Measurements from ENCODE around the gene USP40.

DNA sequence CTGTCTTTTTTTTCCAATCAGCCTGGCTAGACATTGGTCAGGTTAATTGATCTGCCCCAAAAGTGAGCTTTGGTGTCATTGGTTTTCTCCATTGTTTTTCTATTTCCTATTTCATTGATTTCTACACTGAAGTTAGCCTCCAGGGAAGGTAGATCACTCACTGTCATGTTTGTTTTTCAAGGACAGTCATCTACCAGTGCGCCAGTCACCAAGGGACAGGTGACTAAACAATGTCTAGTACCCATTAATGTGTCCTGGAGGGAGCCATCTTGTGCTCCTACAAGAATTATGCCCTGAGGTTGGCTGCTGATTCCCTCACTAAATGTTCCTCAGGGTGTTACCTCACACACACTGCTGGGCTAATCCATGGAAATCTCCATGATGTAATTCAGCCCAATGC is 17.6 kb upstream of the USP40 start:
- TF ChIP-seq, protein P1, sequence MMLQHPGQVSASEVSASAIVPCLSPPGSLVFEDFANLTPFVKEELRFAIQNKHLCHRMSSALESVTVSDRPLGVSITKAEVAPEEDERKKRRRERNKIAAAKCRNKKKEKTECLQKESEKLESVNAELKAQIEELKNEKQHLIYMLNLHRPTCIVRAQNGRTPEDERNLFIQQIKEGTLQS (IDR thresholded peaks at IDR 0.05): no peak
- TF ChIP-seq, protein P2, sequence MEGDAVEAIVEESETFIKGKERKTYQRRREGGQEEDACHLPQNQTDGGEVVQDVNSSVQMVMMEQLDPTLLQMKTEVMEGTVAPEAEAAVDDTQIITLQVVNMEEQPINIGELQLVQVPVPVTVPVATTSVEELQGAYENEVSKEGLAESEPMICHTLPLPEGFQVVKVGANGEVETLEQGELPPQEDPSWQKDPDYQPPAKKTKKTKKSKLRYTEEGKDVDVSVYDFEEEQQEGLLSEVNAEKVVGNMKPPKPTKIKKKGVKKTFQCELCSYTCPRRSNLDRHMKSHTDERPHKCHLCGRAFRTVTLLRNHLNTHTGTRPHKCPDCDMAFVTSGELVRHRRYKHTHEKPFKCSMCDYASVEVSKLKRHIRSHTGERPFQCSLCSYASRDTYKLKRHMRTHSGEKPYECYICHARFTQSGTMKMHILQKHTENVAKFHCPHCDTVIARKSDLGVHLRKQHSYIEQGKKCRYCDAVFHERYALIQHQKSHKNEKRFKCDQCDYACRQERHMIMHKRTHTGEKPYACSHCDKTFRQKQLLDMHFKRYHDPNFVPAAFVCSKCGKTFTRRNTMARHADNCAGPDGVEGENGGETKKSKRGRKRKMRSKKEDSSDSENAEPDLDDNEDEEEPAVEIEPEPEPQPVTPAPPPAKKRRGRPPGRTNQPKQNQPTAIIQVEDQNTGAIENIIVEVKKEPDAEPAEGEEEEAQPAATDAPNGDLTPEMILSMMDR (IDR thresholded peaks at IDR 0.05 in 2 of 3, conservative IDR thresholded peaks at IDR 0.05 in 1 of 3; ENCODE audit: borderline replicate concordance in 1 of 3, insufficient read depth in 1 of 3, low read depth in 2 of 3, low read length in 2 of 3): no peak
- TF ChIP-seq JUND (IDR thresholded peaks at IDR 0.05): no peak

All from HCT116 (cell line).